ENCODE measurements around the gene MYO6. TPM values are rescaled to one million over a fixed set of nuclear protein-coding genes. Genes with fewer than 3 reads are reported as not detected.

MYO6 gene
- polyA plus RNA-seq, 1 experiment: 4.7 TPM

GRCh38 chr6:75913040-75913439, 164.0 kb downstream of the MYO6 start:
- ChIA-PET CTCF (interaction anchor here (0.8 to 1.4 kb wide), 3 partner anchors 19 to 39 kb away, joined by 3 to 4 read pairs (median 3); no protein-coding TSS in a partner anchor), POLR2A (no interaction called here)
- DNase-seq (ENCODE audit: low read depth): no peak
- TF ChIP-seq CTCF (IDR thresholded peaks at IDR 0.05; ENCODE audit: insufficient read depth, low read depth, low read length): no peak
- H3K4me3 ChIP-seq (ENCODE audit: low read depth, low read length): no peak overlapping the region
- no peaks in the 10 kb centered on the region for H3K27me3 ChIP-seq (ENCODE audit: control insufficient read depth, insufficient read depth, low read length)
- H3K36me3 ChIP-seq (ENCODE audit: control insufficient read depth, insufficient read depth, low read length): peaks cover 2% of the 10 kb centered on the region

GRCh38 chr6:75922226-75922625, 173.2 kb downstream of the MYO6 start:
- Histone ChIP-seq H3K36me3 (ENCODE audit: control insufficient read depth, insufficient read depth, low read length) (no peaks in the 10 kb centered on the region), H3K4me3 (ENCODE audit: low read depth, low read length) (no peak overlapping the region), H3K27me3 (ENCODE audit: control insufficient read depth, insufficient read depth, low read length) (no peaks in the 10 kb centered on the region)
- POLR2A ChIA-PET: no interaction called here
- TF ChIP-seq CTCF (IDR thresholded peaks at IDR 0.05; ENCODE audit: insufficient read depth, low read depth, low read length): no peak
- CTCF ChIA-PET: no interaction called here
- DNase-seq (ENCODE audit: low read depth): no peak

DNA sequence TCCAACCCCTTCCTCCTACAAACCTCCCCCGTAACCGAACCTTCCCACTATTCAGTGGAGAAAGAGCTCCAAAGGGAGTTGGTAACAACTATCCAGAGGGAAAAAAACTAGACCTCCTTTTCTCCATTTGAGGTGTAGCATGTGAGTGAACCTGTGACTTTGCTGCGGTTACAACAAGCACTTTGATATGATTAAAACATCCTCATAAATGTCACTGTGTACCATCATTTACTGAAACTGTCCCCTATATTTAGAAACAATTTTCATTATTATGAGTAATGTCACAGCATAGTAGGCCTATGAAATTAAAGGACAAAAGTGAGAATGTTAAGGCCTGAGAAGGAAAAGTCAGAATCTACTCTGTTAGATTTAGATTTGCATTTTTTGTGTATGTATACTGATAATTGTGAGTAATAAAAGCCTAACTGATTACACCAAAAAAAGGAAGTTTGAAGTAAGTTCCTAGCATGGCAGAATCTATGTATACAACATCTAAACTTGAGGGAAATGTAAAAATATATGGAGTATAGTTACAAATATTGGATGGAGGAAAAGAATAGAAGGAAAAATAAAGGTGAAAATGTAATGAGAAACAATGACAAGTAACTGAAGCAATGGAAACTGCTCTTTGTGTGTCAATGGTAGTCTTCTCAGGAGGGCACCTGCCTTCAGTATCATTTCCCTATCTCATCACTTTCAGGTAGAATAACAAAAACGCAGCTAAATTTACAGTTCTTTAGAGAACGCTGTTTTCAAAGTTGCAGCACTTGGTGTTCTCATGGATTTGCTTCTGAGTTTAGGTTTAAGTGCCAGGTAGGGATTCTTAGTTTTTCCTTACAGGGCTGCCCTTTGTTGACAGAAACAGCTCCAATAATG, 177.5 kb downstream of the MYO6 start:
- CTCF ChIA-PET: interaction anchor here (1.3 kb wide), 1 partner anchor 9 kb away, joined by 5 read pairs; no protein-coding TSS in a partner anchor
- no peak for DNase-seq (ENCODE audit: low read depth)

DNA sequence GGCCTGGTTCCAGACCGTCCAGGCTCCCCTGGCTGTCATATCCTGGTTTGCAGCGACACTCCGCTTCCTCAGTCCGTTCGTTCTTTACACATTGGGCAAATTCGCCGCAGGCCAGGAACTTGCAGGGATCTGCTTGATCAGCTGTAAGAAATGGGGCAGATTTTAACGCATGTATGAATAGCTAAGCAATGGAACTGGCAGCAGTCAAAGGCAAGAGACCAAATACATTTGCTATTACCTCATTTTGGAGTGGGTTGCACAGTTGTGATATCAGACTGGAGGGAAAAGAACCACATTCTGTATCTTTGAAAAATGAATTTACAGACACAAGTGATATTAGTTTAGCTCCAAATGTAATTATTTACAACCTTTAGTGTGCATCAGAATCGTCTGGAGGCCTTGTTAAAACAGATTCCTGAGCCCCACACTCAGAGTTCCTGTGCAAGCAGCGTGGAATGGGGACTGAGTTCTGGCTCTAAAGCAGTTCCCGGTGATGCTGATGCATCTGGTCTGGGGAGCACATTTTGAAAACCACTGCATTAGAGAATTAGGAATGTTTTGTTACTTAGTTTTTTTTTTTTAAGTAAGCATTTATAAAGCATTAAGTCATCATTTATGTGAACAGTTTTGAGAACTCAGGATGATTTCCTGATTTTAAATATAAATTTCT, 182.1 kb downstream of the MYO6 start:
- H3K4me3 ChIP-seq (ENCODE audit: low read depth, low read length): no peak overlapping the region
- CTCF ChIA-PET: interaction anchor here (1.3 to 1.4 kb wide), 2 partner anchors 15 to 1526 kb away, joined by 4 to 5 read pairs; no protein-coding TSS in a partner anchor

More for the DNA sequence above, 177.5 kb downstream of the MYO6 start:
- POLR2A ChIA-PET: no interaction called here
- TF ChIP-seq CTCF (IDR thresholded peaks at IDR 0.05; ENCODE audit: insufficient read depth, low read depth, low read length): no peak
- Histone ChIP-seq H3K4me3 (ENCODE audit: low read depth, low read length) (no peak overlapping the region), H3K36me3 (ENCODE audit: control insufficient read depth, insufficient read depth, low read length) (no peaks in the 10 kb centered on the region), H3K27me3 (ENCODE audit: control insufficient read depth, insufficient read depth, low read length) (no peaks in the 10 kb centered on the region)

More for the DNA sequence above, 182.1 kb downstream of the MYO6 start:
- no peak for TF ChIP-seq CTCF (IDR thresholded peaks at IDR 0.05; ENCODE audit: insufficient read depth, low read depth, low read length)
- Histone ChIP-seq H3K36me3 (ENCODE audit: control insufficient read depth, insufficient read depth, low read length) (no peaks in the 10 kb centered on the region), H3K27me3 (ENCODE audit: control insufficient read depth, insufficient read depth, low read length) (peaks cover 3% of the 10 kb centered on the region; the same call in 1 of the 2 replicates)
- DNase-seq (ENCODE audit: low read depth): peak; percentile 23
- POLR2A ChIA-PET: no interaction called here

Data from BJ (cell line).